RWPE2 (cell line): ENCODE measurements around the gene TEX52.
A peak's percentile ranks its signal among the peaks of the same experiment; 100 is the strongest.

Experiments used
- ATAC-seq: fragments of 200-7000 bp; cut with Tn5 transposase; 3 replicates; pipeline ENCODE4 v1.9.1; 2021; ENCODE audit warnings: low read depth
- DNase-seq: peaks from one replicate; pipeline ENCODE4 v3.0.0-alpha.2; 2020; ENCODE audit warnings: low spot score
- H3K27ac ChIP-seq: fragments of 450-650 bp; 2 replicates; pipeline ENCODE4 v1.5.1; 2017; ENCODE audit warnings: mild to moderate bottlenecking; ENCODE audit not compliant: poor library complexity, severe bottlenecking
- H3K27me3 ChIP-seq: fragments of 250-450 bp; sonication (Bioruptor Pico); 2 replicates; pipeline ENCODE4 v1.5.1; 2021; ENCODE audit warnings: mild to moderate bottlenecking, moderate library complexity; ENCODE audit not compliant: insufficient read depth, poor library complexity, severe bottlenecking
- H3K36me3 ChIP-seq: fragments of 250-450 bp; sonication (Bioruptor Pico); 2 replicates; pipeline ENCODE4 v1.5.1; 2020; ENCODE audit warnings: low read depth, mild to moderate bottlenecking, moderate library complexity
- H3K4me1 ChIP-seq: fragments of 250-450 bp; sonication (Bioruptor Pico); 2 replicates; pipeline ENCODE4 v1.5.1; 2021; ENCODE audit warnings: mild to moderate bottlenecking, moderate library complexity; ENCODE audit not compliant: insufficient read depth, poor library complexity, severe bottlenecking
- H3K4me3 ChIP-seq: fragments of 250-450 bp; sonication (Bioruptor Pico); 2 replicates; pipeline ENCODE4 v1.5.1; 2021; ENCODE audit warnings: mild to moderate bottlenecking, moderate library complexity; ENCODE audit not compliant: severe bottlenecking
- H3K9me3 ChIP-seq: fragments of 250-450 bp; sonication (Bioruptor Pico); 2 replicates; pipeline ENCODE4 v1.5.1; 2021; ENCODE audit warnings: mild to moderate bottlenecking, moderate library complexity; ENCODE audit not compliant: severe bottlenecking
- TF ChIP-seq, protein P1 (sequence below): fragments of 450-650 bp; IDR thresholded peaks from one replicate; pipeline ENCODE4 v1.5.1; 2017; ENCODE audit warnings: mild to moderate bottlenecking, moderate library complexity; ENCODE audit not compliant: poor library complexity, severe bottlenecking

The TEX52 gene

DNA sequence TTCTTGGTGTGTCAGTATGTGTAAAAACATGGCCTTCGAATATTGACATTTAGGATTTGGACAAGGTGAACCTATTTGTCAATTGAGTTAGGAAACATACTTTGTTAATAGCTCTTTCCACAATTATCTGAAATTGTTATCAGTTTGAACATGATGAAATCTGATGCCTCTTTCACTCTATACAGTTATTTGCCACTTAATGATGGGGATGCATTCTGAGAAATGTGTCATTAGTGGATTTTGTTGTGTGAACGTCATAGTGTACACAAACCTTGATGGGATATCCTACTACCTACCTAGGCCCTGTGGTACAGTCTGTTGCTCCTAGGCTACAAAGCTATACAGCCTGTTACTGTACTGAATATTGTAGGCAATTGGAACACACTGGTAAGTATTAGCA lies 38.7 kb upstream of the TEX52 start:
- peaks cover 20% of the 10 kb centered on the region for H3K36me3 ChIP-seq
- H3K27ac ChIP-seq = no peak overlapping the region

DNA sequence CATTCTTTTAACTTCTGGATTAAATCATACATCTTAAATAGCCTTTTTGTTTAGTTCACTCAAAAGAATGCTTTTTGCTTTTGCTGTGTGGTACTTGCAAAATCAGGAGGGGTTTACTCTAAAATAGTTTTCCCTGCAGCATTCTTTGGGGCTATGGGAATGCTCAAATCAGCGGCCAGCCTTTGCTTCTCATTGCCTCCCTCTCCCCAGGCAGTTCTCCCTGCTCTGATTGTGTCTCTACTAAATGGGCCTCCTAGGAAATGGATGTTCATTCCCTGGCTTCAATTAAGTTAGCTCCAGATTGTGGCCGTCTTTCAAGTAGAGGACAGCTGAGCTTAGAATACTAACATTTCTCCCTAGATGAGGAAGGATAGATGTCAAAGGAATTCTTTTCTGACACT lies 38.2 kb upstream of the TEX52 start:
- H3K27ac ChIP-seq = no peak overlapping the region
- H3K4me3 ChIP-seq = no peak overlapping the region
- DNase-seq = no peak
- H3K27me3 ChIP-seq = no peaks in the 10 kb centered on the region
- peaks cover 20% of the 10 kb centered on the region for H3K36me3 ChIP-seq
- H3K9me3 ChIP-seq = no peaks in the 10 kb centered on the region
- ATAC-seq = no peak
- peaks cover 7% of the 10 kb centered on the region for H3K4me1 ChIP-seq
- TF ChIP-seq, protein P1, sequence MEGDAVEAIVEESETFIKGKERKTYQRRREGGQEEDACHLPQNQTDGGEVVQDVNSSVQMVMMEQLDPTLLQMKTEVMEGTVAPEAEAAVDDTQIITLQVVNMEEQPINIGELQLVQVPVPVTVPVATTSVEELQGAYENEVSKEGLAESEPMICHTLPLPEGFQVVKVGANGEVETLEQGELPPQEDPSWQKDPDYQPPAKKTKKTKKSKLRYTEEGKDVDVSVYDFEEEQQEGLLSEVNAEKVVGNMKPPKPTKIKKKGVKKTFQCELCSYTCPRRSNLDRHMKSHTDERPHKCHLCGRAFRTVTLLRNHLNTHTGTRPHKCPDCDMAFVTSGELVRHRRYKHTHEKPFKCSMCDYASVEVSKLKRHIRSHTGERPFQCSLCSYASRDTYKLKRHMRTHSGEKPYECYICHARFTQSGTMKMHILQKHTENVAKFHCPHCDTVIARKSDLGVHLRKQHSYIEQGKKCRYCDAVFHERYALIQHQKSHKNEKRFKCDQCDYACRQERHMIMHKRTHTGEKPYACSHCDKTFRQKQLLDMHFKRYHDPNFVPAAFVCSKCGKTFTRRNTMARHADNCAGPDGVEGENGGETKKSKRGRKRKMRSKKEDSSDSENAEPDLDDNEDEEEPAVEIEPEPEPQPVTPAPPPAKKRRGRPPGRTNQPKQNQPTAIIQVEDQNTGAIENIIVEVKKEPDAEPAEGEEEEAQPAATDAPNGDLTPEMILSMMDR = no peak

More for the DNA sequence above, 38.7 kb upstream of the TEX52 start:
- TF ChIP-seq, protein P1 = no peak
- H3K27me3 ChIP-seq = no peaks in the 10 kb centered on the region
- no peak overlapping the region for H3K4me3 ChIP-seq
- no peaks in the 10 kb centered on the region for H3K9me3 ChIP-seq
- ATAC-seq = no peak
- no peak for DNase-seq
- peaks cover 7% of the 10 kb centered on the region for H3K4me1 ChIP-seq

DNA sequence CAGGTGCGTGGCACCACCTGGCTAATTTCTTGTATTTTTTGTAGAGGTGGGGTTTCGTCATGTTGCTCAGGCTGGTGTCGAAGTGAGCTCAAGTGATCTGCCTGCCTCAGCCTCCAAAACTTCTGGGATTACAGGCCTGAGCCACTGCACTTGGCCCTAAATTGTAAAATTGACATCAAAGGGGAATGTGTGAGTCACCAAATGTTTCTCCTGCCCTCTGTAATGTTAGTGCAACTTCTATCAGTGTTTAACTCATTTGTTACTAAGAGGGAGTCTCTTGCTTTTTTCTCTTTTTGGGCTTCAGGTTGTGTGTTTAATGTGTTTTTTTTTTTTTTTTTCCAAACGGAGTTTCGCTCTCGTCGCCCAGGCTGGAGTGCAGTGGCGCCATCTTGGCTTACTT lies 36.2 kb upstream of the TEX52 start:
- TF ChIP-seq, protein P1 = no peak
- ATAC-seq = no peak
- Histone ChIP-seq H3K4me1 (peaks cover 7% of the 10 kb centered on the region), H3K9me3 (no peaks in the 10 kb centered on the region), H3K27me3 (no peaks in the 10 kb centered on the region), H3K4me3 (no peak overlapping the region), H3K36me3 (peaks cover 27% of the 10 kb centered on the region), H3K27ac (no peak overlapping the region)
- no peak for DNase-seq

DNA sequence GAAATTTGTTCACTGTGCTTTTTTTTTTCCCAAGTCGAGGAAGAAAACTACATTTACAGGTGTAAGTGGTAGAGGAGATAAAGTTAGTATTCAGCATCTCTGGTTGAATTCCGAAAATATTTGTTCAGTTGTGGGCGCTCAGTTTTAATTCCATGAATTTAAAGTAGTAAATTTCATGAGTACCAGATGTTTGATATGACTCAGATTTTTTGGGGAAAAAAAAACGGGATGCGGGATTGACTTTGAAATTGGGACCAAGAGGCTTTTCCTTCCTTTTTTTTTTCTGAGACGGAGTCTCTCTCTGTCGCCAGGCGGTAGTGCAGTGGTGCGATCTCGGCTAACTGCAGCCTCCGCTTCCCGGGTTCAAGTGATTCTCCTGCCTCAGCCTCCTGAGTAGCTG lies 35.4 kb upstream of the TEX52 start:
- Histone ChIP-seq H3K4me3 (no peak overlapping the region), H3K27ac (no peak overlapping the region), H3K4me1 (peaks cover 7% of the 10 kb centered on the region), H3K36me3 (peaks cover 23% of the 10 kb centered on the region), H3K9me3 (no peaks in the 10 kb centered on the region), H3K27me3 (no peaks in the 10 kb centered on the region)
- DNase-seq (no peak), ATAC-seq (no peak)
- TF ChIP-seq, protein P1 = no peak

DNA sequence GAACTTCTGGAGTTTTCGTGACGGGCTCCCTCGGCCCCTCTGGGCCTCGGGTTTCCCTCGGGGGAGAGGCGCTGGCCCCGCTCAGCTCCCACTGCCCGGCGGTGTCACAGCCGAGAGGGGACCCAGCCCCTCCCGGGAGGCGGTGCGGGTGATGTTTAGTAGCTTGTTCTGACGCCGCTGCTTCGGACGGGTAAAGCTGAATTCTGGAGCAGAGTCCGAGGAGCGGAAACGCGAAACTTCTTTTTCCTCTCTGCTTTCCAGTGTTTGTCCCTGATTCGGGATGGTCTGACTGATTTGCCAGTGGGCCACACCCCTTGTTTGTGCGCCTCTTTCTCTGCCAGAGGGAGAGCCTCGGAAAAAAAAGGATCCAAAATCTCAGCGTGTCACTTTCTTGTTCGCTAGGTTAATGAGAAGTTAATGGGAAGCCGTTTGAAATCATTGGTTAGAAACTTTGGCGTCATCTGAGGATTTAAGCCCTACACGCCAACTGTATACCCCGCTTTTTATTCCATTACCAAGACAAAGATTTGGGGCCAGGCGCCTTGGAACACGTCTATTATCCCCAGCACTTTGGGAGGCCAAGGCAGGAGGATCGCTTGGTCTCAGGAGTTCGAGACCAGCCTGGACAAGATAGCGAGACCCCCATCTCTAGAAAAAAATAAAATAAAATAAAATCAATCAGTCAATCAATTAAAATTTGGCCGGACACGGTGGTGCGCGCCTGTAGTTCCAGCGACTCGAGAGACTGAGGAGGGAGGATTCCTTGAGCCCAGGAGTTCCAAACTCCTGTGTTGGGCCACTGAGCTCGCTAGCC lies 34.6 kb upstream of the TEX52 start:
- TF ChIP-seq, protein P1 = no peak
- DNase-seq (no peak), ATAC-seq (peak; percentile 35)
- Histone ChIP-seq H3K4me1 (peaks cover 7% of the 10 kb centered on the region), H3K4me3 (peak overlapping the region; percentile 64), H3K27ac (peak overlapping the region; percentile 60), H3K27me3 (no peaks in the 10 kb centered on the region), H3K9me3 (no peaks in the 10 kb centered on the region), H3K36me3 (peaks cover 27% of the 10 kb centered on the region)
